ENCODE results near the gene TMBIM4. TPM values are rescaled to one million over a fixed set of nuclear protein-coding genes. Genes with fewer than 3 reads are reported as not detected.

The TMBIM4 gene
- total RNA-seq, 4 donors from 2014 or later: 92.2 to 156 (median 115) TPM

DNA sequence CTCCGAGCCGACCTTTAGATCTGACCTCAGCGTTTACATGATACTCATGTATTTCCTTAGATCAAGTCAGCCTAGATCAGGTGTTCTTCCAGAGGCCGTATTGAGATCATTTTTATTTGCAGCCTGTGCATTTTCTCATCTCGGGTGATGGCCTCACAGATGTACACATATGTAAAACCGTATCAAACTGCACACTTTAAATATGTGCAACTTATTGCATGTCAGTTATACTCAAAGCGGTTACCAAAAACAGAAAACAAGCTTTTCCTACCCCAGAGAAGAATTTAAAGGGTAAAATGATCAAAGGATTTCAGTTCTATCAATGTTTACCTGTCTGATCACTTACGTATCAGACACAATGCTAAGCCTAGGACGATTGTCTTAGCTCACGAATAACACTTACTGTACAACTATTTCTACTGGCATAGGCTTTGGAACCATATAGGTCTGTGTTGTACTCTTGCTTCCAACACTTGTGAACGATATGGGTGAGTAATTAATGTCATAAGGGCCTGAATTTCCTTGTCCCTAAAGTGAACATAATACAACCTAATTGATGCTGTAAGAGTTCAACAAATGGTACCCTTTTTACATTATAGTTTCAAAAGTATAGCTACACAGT is 38.6 kb downstream of the TMBIM4 start:
- DNase-seq (ENCODE audit: extremely low spot score): no peak
- Histone ChIP-seq H3K4me3 (peak overlapping the region; percentile 72 to 92 (median 84)), H3K27ac (replicated peaks in 1 of 4) (peak overlapping the region; percentile 62 to 70 (median 67)), H3K4me1 (peaks cover 21 to 33% (median 27%) of the 10 kb centered on the region in 4 donors), H3K9me3 (no peaks in the 10 kb centered on the region), H3K36me3 (peaks cover 7 to 26% (median 21%) of the 10 kb centered on the region in 4 donors), H3K27me3 (no peaks in the 10 kb centered on the region)
- intact Hi-C loops (cut with DNase I): loop anchor here (5.0 kb wide), 1 partner anchor 36 kb away; the partner anchor contains the start of gene TMBIM4
- WGBS: 9% methylated on average over 10 of the region's 11 CpGs
- TF ChIP-seq POLR2AphosphoS5 (IDR thresholded peaks at IDR 0.05): no peak
- no peak for TF ChIP-seq EP300 (IDR thresholded peaks at IDR 0.05)
- no peak for TF ChIP-seq POLR2A (IDR thresholded peaks at IDR 0.05; ENCODE audit: low read depth)
- TF ChIP-seq, protein P1, sequence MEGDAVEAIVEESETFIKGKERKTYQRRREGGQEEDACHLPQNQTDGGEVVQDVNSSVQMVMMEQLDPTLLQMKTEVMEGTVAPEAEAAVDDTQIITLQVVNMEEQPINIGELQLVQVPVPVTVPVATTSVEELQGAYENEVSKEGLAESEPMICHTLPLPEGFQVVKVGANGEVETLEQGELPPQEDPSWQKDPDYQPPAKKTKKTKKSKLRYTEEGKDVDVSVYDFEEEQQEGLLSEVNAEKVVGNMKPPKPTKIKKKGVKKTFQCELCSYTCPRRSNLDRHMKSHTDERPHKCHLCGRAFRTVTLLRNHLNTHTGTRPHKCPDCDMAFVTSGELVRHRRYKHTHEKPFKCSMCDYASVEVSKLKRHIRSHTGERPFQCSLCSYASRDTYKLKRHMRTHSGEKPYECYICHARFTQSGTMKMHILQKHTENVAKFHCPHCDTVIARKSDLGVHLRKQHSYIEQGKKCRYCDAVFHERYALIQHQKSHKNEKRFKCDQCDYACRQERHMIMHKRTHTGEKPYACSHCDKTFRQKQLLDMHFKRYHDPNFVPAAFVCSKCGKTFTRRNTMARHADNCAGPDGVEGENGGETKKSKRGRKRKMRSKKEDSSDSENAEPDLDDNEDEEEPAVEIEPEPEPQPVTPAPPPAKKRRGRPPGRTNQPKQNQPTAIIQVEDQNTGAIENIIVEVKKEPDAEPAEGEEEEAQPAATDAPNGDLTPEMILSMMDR (IDR thresholded peaks at IDR 0.05): no peak

DNA sequence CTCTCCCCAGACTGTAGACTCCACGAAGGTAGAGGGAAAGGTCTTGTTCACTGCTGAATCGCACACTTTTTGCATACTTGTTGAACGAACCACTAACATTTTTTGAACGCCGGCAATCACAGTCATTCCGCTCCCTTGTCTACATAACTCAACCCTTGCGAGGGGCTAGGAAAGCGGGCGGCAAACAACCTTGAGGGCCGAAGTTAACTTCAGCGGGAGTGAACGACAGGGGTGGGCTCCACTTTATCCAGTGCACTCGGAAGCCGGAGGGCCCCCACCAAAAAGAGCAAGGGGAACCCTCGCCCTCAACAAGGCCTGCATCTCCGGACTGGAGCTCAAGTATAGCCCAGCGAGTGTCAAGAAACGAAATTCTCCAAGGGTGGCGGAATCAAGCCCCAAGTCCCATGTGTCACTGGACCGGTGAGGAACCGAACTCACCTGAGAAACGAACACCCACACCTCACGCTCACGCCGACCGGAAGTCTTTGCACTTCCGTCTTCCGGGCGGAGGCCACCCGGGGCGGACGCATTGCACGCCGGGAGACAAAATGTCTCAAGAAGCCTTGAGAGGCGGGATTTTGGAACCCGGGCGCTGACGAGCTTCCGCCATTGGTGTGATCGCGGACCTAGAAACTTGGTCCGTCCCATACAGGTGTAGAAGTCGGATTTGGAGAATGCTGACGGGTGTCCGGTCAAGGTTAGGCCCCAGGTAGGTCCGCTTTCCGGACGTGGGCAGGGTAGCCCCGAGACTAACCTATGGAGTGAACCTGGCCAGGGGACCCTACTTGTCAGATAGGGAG is 39.3 kb downstream of the TMBIM4 start, which contains the start of gene LLPH:
TSS of gene LLPH (minus strand) at position 484 of the 800 bp plus-strand sequence. CDS start 1,644 bp downstream, outside the sequence.
- intact Hi-C loops (cut with DNase I): loop anchor here (5.0 kb wide), 1 partner anchor 37 kb away; the partner anchor contains the start of gene TMBIM4

DNA sequence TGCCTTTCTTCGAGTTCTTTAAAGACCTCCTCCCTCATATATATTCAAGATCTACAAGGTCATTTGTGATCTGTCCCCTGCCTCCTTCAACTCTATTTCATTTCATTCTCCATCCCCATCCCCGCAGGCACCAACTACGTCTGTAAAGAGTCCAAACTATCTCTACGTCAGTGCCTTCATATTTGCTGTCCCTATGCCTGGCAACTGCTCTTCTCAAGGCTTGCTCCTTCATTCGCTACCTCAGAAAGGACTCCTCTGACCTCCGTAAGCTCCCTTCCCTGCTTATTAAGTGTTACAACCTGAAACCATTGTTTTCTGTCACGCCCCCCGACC is 39.9 kb downstream of the TMBIM4 start:
- H3K27ac ChIP-seq (replicated peaks in 1 of 4): peak overlapping the region; percentile 62 to 70 (median 67)
- no peaks in the 10 kb centered on the region for H3K27me3 ChIP-seq
- no peaks in the 10 kb centered on the region for H3K9me3 ChIP-seq
- intact Hi-C loops (cut with DNase I): loop anchor here (5.0 to 10.0 kb wide), 2 partner anchors 37 to 175 kb away; partner anchors contain the start of genes HELB and TMBIM4
- TF ChIP-seq POLR2A (IDR thresholded peaks at IDR 0.05; ENCODE audit: low read depth) (no peak), EP300 (IDR thresholded peaks at IDR 0.05) (no peak), POLR2AphosphoS5 (IDR thresholded peaks at IDR 0.05) (no peak)
- TF ChIP-seq, protein P1 (IDR thresholded peaks at IDR 0.05): no peak
- peaks cover 9 to 36% (median 29%) of the 10 kb centered on the region in 4 donors for H3K36me3 ChIP-seq
- peaks cover 21 to 33% (median 27%) of the 10 kb centered on the region in 4 donors for H3K4me1 ChIP-seq
- 3% methylated on average over 8 of the region's 8 CpGs for WGBS
- H3K4me3 ChIP-seq: peak overlapping the region; percentile 72 to 92 (median 84)
- DNase-seq (ENCODE audit: extremely low spot score): no peak

More for the DNA sequence above, 39.3 kb downstream of the TMBIM4 start, which contains the start of gene LLPH:
- Histone ChIP-seq H3K4me3 (peak within 1 kb of the TSS; percentile 72 to 92 (median 84)), H3K9me3 (no peaks in the 10 kb centered on the region), H3K36me3 (peaks cover 7 to 30% (median 24%) of the 10 kb centered on the region in 4 donors), H3K27me3 (no peaks in the 10 kb centered on the region), H3K27ac (replicated peaks in 1 of 4) (peak within 1 kb of the TSS; percentile 62 to 70 (median 67)), H3K4me1 (peaks cover 21 to 33% (median 27%) of the 10 kb centered on the region in 4 donors)
- TF ChIP-seq POLR2AphosphoS5 (IDR thresholded peaks at IDR 0.05): peak; percentile 94 to 96
- peak; percentile 51 for TF ChIP-seq POLR2A (IDR thresholded peaks at IDR 0.05; ENCODE audit: low read depth)
- no peak for TF ChIP-seq EP300 (IDR thresholded peaks at IDR 0.05)
- TF ChIP-seq, protein P1 (IDR thresholded peaks at IDR 0.05): no peak
- WGBS: under 1% methylated on average over 26 of the region's 49 CpGs
- DNase-seq (ENCODE audit: extremely low spot score): peak; percentile 95

DNA sequence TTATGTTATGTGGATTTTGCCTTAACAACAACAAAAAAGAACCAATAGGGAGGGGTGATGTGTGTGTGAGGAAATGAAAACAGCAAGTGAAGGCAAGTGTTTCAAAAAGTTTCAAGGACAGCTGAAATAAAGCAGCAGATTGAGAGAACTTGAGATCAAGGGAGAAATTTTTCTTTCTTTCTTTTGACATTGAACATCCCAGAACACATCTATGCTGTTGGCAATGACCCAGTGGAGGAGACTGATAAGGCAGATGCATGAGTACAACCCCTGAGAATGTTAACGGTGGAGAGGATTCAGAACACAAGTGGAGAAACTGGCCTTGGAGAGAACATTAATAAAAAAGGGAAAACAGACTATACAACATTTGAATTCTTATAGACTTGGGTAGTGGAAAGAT is 42.1 kb downstream of the TMBIM4 start:
- intact Hi-C loops (cut with DNase I): loop anchor here (10.0 kb wide), 1 partner anchor 177 kb away; the partner anchor contains the start of gene HELB

More for the DNA sequence above, 42.1 kb downstream of the TMBIM4 start:
- H3K27ac ChIP-seq (replicated peaks in 1 of 4): no peak overlapping the region
- peaks cover 31 to 56% (median 50%) of the 10 kb centered on the region in 4 donors for H3K36me3 ChIP-seq
- no peaks in the 10 kb centered on the region for H3K27me3 ChIP-seq
- no peak for DNase-seq (ENCODE audit: extremely low spot score)
- H3K4me3 ChIP-seq: no peak overlapping the region
- TF ChIP-seq EP300 (IDR thresholded peaks at IDR 0.05) (no peak), POLR2A (IDR thresholded peaks at IDR 0.05; ENCODE audit: low read depth) (no peak), POLR2AphosphoS5 (IDR thresholded peaks at IDR 0.05) (no peak)
- TF ChIP-seq, protein P1 (IDR thresholded peaks at IDR 0.05): no peak
- WGBS: 63% methylated on average over 1 of the region's 1 CpG
- no peaks in the 10 kb centered on the region for H3K9me3 ChIP-seq
- H3K4me1 ChIP-seq: peaks cover 21 to 32% (median 25%) of the 10 kb centered on the region in 4 donors
